Ishikawa (cell line): ENCODE measurements around the gene BPIFB1.

Experiments
- CEBPB ChIP-seq: IDR thresholded peaks from 2 replicates; pipeline ENCODE4 v1.6.1; 2012
- EGR1 ChIP-seq: IDR thresholded peaks from 2 replicates; pipeline ENCODE4 v1.6.1; 2012
- NFIC ChIP-seq: IDR thresholded peaks from 2 replicates; pipeline ENCODE4 v1.6.1; 2012
- TAF1 ChIP-seq: IDR thresholded peaks from 2 replicates; pipeline ENCODE4 v1.6.1; 2012; ENCODE audit warnings: low read depth, mild to moderate bottlenecking
- YY1 ChIP-seq: IDR thresholded peaks from 2 replicates; pipeline ENCODE4 v1.6.1; 2012; ENCODE audit warnings: low read depth
- ZBTB7A ChIP-seq: IDR thresholded peaks from 2 replicates; pipeline ENCODE4 v1.6.1; 2012; ENCODE audit warnings: low read depth
- TF ChIP-seq, protein P1 (sequence below): IDR thresholded peaks from 2 replicates; pipeline ENCODE4 v1.6.1; 2012; ENCODE audit warnings: low read depth, mild to moderate bottlenecking

DNA sequence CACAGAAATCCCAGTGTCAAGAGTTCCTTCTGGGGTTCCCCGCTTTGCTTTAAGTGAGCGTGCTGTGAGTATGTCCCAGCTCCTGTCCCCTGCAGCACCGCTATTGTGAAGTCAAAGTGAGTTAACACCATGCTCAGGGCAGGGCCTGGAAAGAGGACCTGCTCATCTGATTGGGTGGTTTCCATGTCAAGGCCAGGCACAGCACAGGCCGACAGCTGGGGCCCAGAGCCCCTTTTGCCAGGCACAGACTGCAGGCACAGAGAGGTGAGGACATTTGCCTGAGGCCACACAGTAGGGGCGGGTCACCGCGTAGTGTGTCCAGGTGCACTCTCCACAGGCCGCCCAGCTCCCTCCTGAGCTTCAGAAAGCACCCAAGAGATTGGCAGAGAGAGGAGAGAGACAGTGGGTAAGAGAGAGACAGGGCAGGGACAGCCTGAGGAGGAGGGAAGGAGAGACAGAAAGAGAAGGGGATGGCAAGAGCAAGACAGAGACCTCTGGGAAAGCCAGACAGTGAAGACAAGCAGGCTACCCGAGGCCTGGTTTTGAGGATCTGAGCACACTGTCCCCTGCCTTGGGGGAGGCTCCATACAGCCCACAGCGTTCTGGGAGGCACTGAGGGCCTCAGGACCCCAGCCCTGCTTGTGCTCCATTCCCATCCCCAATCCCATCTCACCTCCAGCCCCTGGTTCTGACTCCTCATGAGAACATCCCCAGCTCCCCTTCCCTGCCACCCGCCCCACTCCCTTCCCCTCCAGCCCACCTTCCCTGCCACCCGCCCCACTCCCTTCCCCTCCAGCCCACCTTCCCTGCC is 6.5 kb upstream of the BPIFB1 start:
- no peak for TF ChIP-seq CEBPB
- no peak for TF ChIP-seq YY1
- TF ChIP-seq ZBTB7A, result no peak
- TF ChIP-seq TAF1, result no peak
- TF ChIP-seq, protein P1, sequence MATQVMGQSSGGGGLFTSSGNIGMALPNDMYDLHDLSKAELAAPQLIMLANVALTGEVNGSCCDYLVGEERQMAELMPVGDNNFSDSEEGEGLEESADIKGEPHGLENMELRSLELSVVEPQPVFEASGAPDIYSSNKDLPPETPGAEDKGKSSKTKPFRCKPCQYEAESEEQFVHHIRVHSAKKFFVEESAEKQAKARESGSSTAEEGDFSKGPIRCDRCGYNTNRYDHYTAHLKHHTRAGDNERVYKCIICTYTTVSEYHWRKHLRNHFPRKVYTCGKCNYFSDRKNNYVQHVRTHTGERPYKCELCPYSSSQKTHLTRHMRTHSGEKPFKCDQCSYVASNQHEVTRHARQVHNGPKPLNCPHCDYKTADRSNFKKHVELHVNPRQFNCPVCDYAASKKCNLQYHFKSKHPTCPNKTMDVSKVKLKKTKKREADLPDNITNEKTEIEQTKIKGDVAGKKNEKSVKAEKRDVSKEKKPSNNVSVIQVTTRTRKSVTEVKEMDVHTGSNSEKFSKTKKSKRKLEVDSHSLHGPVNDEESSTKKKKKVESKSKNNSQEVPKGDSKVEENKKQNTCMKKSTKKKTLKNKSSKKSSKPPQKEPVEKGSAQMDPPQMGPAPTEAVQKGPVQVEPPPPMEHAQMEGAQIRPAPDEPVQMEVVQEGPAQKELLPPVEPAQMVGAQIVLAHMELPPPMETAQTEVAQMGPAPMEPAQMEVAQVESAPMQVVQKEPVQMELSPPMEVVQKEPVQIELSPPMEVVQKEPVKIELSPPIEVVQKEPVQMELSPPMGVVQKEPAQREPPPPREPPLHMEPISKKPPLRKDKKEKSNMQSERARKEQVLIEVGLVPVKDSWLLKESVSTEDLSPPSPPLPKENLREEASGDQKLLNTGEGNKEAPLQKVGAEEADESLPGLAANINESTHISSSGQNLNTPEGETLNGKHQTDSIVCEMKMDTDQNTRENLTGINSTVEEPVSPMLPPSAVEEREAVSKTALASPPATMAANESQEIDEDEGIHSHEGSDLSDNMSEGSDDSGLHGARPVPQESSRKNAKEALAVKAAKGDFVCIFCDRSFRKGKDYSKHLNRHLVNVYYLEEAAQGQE, result no peak
- TF ChIP-seq EGR1, result no peak
- no peak for TF ChIP-seq NFIC
